ENCODE measurements around the gene TEP1.

DNA sequence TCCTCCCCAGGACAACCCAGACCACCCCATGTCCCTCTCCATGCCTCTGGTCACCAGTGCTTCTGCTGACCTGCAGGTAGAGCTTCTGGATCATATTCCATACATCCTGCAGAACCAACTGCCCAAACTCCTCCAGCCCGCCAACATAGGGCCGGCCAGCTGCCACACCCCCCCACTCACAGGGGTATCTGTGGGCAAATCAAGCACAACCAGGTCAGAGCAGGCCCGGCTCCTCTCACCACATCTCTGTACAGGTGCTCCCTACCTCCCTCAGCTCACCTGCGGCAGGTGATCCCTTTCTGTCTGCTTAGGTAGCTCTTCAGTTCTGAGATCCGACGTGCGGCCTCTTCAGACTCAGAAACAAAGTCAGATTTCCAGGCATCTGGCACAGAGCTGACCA is 29.0 kb downstream of the TEP1 start:
- no peak for TF ChIP-seq EZH2 (IDR thresholded peaks at IDR 0.05; ENCODE audit: borderline replicate concordance, low read length)
- TF ChIP-seq, protein P1, sequence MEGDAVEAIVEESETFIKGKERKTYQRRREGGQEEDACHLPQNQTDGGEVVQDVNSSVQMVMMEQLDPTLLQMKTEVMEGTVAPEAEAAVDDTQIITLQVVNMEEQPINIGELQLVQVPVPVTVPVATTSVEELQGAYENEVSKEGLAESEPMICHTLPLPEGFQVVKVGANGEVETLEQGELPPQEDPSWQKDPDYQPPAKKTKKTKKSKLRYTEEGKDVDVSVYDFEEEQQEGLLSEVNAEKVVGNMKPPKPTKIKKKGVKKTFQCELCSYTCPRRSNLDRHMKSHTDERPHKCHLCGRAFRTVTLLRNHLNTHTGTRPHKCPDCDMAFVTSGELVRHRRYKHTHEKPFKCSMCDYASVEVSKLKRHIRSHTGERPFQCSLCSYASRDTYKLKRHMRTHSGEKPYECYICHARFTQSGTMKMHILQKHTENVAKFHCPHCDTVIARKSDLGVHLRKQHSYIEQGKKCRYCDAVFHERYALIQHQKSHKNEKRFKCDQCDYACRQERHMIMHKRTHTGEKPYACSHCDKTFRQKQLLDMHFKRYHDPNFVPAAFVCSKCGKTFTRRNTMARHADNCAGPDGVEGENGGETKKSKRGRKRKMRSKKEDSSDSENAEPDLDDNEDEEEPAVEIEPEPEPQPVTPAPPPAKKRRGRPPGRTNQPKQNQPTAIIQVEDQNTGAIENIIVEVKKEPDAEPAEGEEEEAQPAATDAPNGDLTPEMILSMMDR (conservative IDR thresholded peaks at IDR 0.05 in 1 of 2, IDR thresholded peaks at IDR 0.05 in 1 of 2; ENCODE audit: extremely low read depth in 1 of 2, insufficient read depth in 1 of 2, low read depth in 1 of 2, low read length in 2 of 2) = no peak

Data from mammary epithelial cell (primary cell).